ENCODE data around the gene S100A14.
"Not testable (repeated sequence)": the region's sequence is repeated elsewhere in the genome, so short reads cannot be mapped to it uniquely, and the experiment has no call there.

Gene S100A14

GRCh38 chr1:153614189-153614900 lies 1.8 kb downstream of the S100A14 start:
- DNase-seq: no peak

- no peak for DNase-seq
Measured at GRCh38 chr1:153613406-153613805, 2.7 kb downstream of the S100A14 start.

- DNase-seq: no peak
Measured at GRCh38 chr1:153612755-153613331, 3.3 kb downstream of the S100A14 start, which contains the start of gene S100A16. Gene S100A16, minus strand, starts transcription at chr1:153613137. Its CDS starts 4,986 bp downstream, at chr1:153608151.

GRCh38 chr1:153612111-153612754 lies 3.9 kb downstream of the S100A14 start:
- no peak for DNase-seq

- no peak for DNase-seq
Measured at GRCh38 chr1:153611356-153611755, 4.8 kb downstream of the S100A14 start.

- no peak for DNase-seq
Measured at GRCh38 chr1:153610811-153611301, 5.3 kb downstream of the S100A14 start.

- DNase-seq: no peak
Measured at GRCh38 chr1:153610334-153610733, 5.8 kb downstream of the S100A14 start.

GRCh38 chr1:153609585-153609907 lies 6.6 kb downstream of the S100A14 start:
- DNase-seq: no peak

GRCh38 chr1:153608742-153609584 lies 7.2 kb downstream of the S100A14 start:
- no peak for DNase-seq

GRCh38 chr1:153608089-153608682 lies 7.9 kb downstream of the S100A14 start:
- no peak for DNase-seq

GRCh38 chr1:153607381-153607780 lies 8.7 kb downstream of the S100A14 start:
- no peak for DNase-seq

- DNase-seq: no peak
Measured at GRCh38 chr1:153606194-153606593, 9.9 kb downstream of the S100A14 start.

- DNase-seq: no peak
Measured at GRCh38 chr1:153602749-153603148, 13.4 kb downstream of the S100A14 start.

GRCh38 chr1:153599847-153600246 lies 16.3 kb downstream of the S100A14 start:
- DNase-seq: no peak

GRCh38 chr1:153598309-153599172 lies 17.6 kb downstream of the S100A14 start:
- DNase-seq: peak; percentile 90

- no peak for DNase-seq
Measured at GRCh38 chr1:153597206-153597605, 18.9 kb downstream of the S100A14 start.

GRCh38 chr1:153592748-153593147 lies 23.4 kb downstream of the S100A14 start:
- DNase-seq: no peak

GRCh38 chr1:153588482-153588881 lies 27.6 kb downstream of the S100A14 start:
- no peak for DNase-seq

GRCh38 chr1:153588033-153588432 lies 28.1 kb downstream of the S100A14 start:
- not testable (repeated sequence) for DNase-seq

GRCh38 chr1:153587314-153587713 lies 28.8 kb downstream of the S100A14 start:
- DNase-seq: no peak

- peak; percentile 38 for DNase-seq
Measured at GRCh38 chr1:153586347-153586746, 29.8 kb downstream of the S100A14 start.

- DNase-seq: peak; percentile 74
Measured at GRCh38 chr1:153585006-153585405, 31.1 kb downstream of the S100A14 start.

All from NCI-H82 (cell line).